HepG2 (cell line): Measurements from ENCODE around the gene SUDS3. TPM values are rescaled to one million over a fixed set of nuclear protein-coding genes. Genes with fewer than 3 reads are reported as not detected.
A peak's percentile ranks its signal among the peaks of the same experiment; 100 is the strongest.
"Not testable (repeated sequence)": the region's sequence is repeated elsewhere in the genome, so short reads cannot be mapped to it uniquely, and the experiment has no call there.

Experiments
- ATAC-seq: fragments of 200-7000 bp; cut with Tn5 transposase; 3 replicates; pipeline ENCODE4 v1.9.1; 2020; ENCODE audit warnings: mild to moderate bottlenecking, moderate library complexity
- BruUV-seq: library from RNA; stranded (reverse); fragments of 400-500 nt; replicated peaks from 2 replicates; lab custom pipeline; 2021; lab: Mats Ljungman, UMichigan
- CTCF ChIA-PET: fragments of 300-600 bp; formaldehyde crosslinking; extraction: SDS; loops from one replicate; lab custom pipeline; 2021; ENCODE audit warnings: low total read pairs, inconsistent platforms, low intra/inter-chr PET ratio; lab: Yijun Ruan, JAX
- POLR2A ChIA-PET: fragments of 350-600 bp; sonication (Branson Sonifier 250); formaldehyde crosslinking; loops from one replicate; lab custom pipeline; 2020; ENCODE audit warnings: antibody characterized with exemption, inconsistent platforms; lab: Yijun Ruan, JAX
- DNase-seq: peaks from one replicate; pipeline ENCODE4 v3.0.0-alpha.2; 2015; ENCODE audit warnings: low spot score
- FAIRE-seq: peaks from 3 replicates; lab custom pipeline; 2011; peaks lifted over from hg19 to GRCh38; lab: Jason Lieb, UNC
- H2AFZ ChIP-seq: one replicate; pipeline ENCODE4 v1.6.1; 2011; ENCODE audit warnings: low read length, inconsistent platforms
- H3K27ac ChIP-seq: fragments of 300-600 bp; 3 replicates; pipeline ENCODE4 v1.8.0; 2011; ENCODE audit warnings: mixed run types, mild to moderate bottlenecking, mixed read lengths, low read length, inconsistent platforms; ENCODE audit not compliant: insufficient read depth; ENCODE audit errors: extremely low read length
- H3K27me3 ChIP-seq, 2 experiments: fragments of 200-600 bp in 1 of 2; 2 replicates in 1 of 2; 3 replicates in 1 of 2; pipeline versions ENCODE4 v1.6.0 to v1.8.0; 2011; ENCODE audit warnings: low read length in 2 of 2, mild to moderate bottlenecking in 2 of 2, moderate library complexity in 2 of 2, inconsistent platforms in 1 of 2; ENCODE audit not compliant: insufficient read depth in 2 of 2, control insufficient read depth in 1 of 2
- H3K36me3 ChIP-seq, 2 experiments: fragments of 200-600 bp in 1 of 2; replicated peaks in 1 of 2; 2 replicates in 1 of 2; 3 replicates in 1 of 2; pipeline versions ENCODE4 v1.5.1 to v1.8.0; 2011; ENCODE audit warnings: low read length in 2 of 2, inconsistent platforms in 1 of 2; ENCODE audit not compliant: insufficient read depth in 2 of 2, control insufficient read depth in 1 of 2
- H3K4me1 ChIP-seq: 2 replicates; pipeline ENCODE4 v1.5.1; 2012; ENCODE audit warnings: low read length, inconsistent platforms; ENCODE audit not compliant: insufficient read depth
- H3K4me2 ChIP-seq: 2 replicates; pipeline ENCODE4 v1.6.0; 2011; ENCODE audit warnings: low read depth, low read length, inconsistent platforms
- H3K4me3 ChIP-seq, 3 experiments: fragments of 200-600 bp in 1 of 3; sonication (generic), shearing (Covaris generic) in 1 of 3; replicated peaks in 1 of 3; 2 replicates each; pipeline ENCODE4 v1.5.1; 2011 to 2016; ENCODE audit warnings: low read length in 3 of 3, inconsistent platforms in 2 of 3, low read depth in 2 of 3, mild to moderate bottlenecking in 2 of 3, control low read depth in 1 of 3, mixed read lengths in 1 of 3; ENCODE audit not compliant: insufficient read depth in 1 of 3
- H3K79me2 ChIP-seq: one replicate; pipeline ENCODE4 v1.6.1; 2011; ENCODE audit warnings: low read length, inconsistent platforms; ENCODE audit not compliant: insufficient read depth
- H3K9ac ChIP-seq: 2 replicates; pipeline ENCODE4 v1.6.0; 2011; ENCODE audit warnings: mild to moderate bottlenecking, low read depth, low read length, inconsistent platforms; ENCODE audit not compliant: insufficient read depth
- H3K9me3 ChIP-seq: 2 replicates; pipeline ENCODE4 v1.5.1; 2012; ENCODE audit warnings: mild to moderate bottlenecking, low read length
- H4K20me1 ChIP-seq: 2 replicates; pipeline ENCODE4 v1.6.0; 2011; ENCODE audit warnings: inconsistent platforms, mild to moderate bottlenecking, low read length, moderate library complexity; ENCODE audit not compliant: insufficient read depth
- HOXA3 ChIP-seq: sonication (generic); formaldehyde crosslinking; IDR thresholded peaks from 2 replicates; pipeline ENCODE4 v1.5.0; 2020; ENCODE audit warnings: missing genetic modification reagents
- MBNL3 ChIP-seq: fragments of 250-450 bp; sonication (Bioruptor Pico); conservative IDR thresholded peaks from 2 replicates; pipeline ENCODE4 v1.8.0; 2022; ENCODE audit warnings: mild to moderate bottlenecking, inconsistent platforms
- MED8 ChIP-seq: sonication (generic); formaldehyde crosslinking; IDR thresholded peaks from 2 replicates; pipeline ENCODE4 v1.8.1; 2023; ENCODE audit warnings: mild to moderate bottlenecking, missing genetic modification reagents; ENCODE audit not compliant: insufficient replicate concordance
- MIER2 ChIP-seq: IDR thresholded peaks from 2 replicates; pipeline ENCODE4 v1.6.1; 2016; ENCODE audit warnings: missing biosample characterization, missing genetic modification reagents
- MYC ChIP-seq: sonication (generic); formaldehyde crosslinking; IDR thresholded peaks from 2 replicates; pipeline ENCODE4 v1.9.0; 2021; ENCODE audit warnings: missing genetic modification reagents, borderline replicate concordance
- PHF8 ChIP-seq: sonication (generic); formaldehyde crosslinking; IDR thresholded peaks from 2 replicates; pipeline ENCODE4 v1.5.0; 2020; ENCODE audit warnings: missing genetic modification reagents
- RBAK ChIP-seq: sonication (generic); formaldehyde crosslinking; IDR thresholded peaks from 2 replicates; pipeline ENCODE4 v1.5.1; 2020; ENCODE audit warnings: mild to moderate bottlenecking, missing genetic modification reagents
- ZIK1 ChIP-seq: sonication (generic); formaldehyde crosslinking; IDR thresholded peaks from 2 replicates; pipeline ENCODE4 v1.5.0; 2020; ENCODE audit warnings: mild to moderate bottlenecking, low read depth, missing genetic modification reagents, borderline replicate concordance
- ZNF431 ChIP-seq: sonication (generic); formaldehyde crosslinking; IDR thresholded peaks from 2 replicates; pipeline ENCODE4 v1.9.0; 2022; ENCODE audit warnings: missing genetic modification reagents, low read depth, mild to moderate bottlenecking, borderline replicate concordance
- ZNF589 ChIP-seq: sonication (generic); formaldehyde crosslinking; conservative IDR thresholded peaks from 2 replicates; pipeline ENCODE4 v1.8.0; 2022; ENCODE audit warnings: mild to moderate bottlenecking, moderate library complexity, missing genetic modification reagents
- ZNF703 ChIP-seq: sonication (generic); formaldehyde crosslinking; IDR thresholded peaks from 2 replicates; pipeline ENCODE4 v1.5.1; 2020; ENCODE audit warnings: missing genetic modification reagents, mild to moderate bottlenecking, moderate library complexity, borderline replicate concordance
- WGBS: methylation state at CpG from one replicate; pipeline ENCODE4 v1.1.6; 2017; ENCODE audit warnings: low lambda C conversion rate; 5-methylcytosine and 5-hydroxymethylcytosine counted together
- in situ Hi-C: cut with HindIII; loops from 2 replicates; pipeline ENCODE4 v1.10.0; 2017; ENCODE audit warnings: low pct_unique_long_range_greater_than_20kb; ENCODE audit not compliant: extremely low pct_ligation_motif_present
- intact Hi-C: fragments of 100-400 bp; cut with micrococcal nuclease; formaldehyde crosslinking; loops from one replicate; pipeline ENCODE4 v1.10.0; 2022; ENCODE audit not compliant: unreplicated experiment
- polyA plus RNA-seq, 8 experiments: library from polyadenylated mRNA; depleted of rRNA in 3 of 8; stranded (reverse) in 7 of 8; unstranded in 1 of 8; fragments of >200 nt; fragmentation: Illumina TruSeq in 4 of 8; extraction: Trizol in 4 of 8; gene quantifications; 2 replicates each; pipeline versions ENCODE4 v1.2.1 to v1.2.3, GENCODE V29; 2011 to 2016; ENCODE audit warnings: low read depth in 4 of 8, missing spikeins in 1 of 8, mixed read lengths in 1 of 8; ENCODE audit not compliant: insufficient read depth in 1 of 8
- total RNA-seq, 5 experiments: library from RNA; depleted of rRNA; stranded (reverse); fragments of >200 nt; fragmentation: Illumina TruSeq; extraction: Trizol; gene quantifications; 2 replicates each; pipeline ENCODE4 v1.2.3, GENCODE V29; 2016; ENCODE audit warnings: low read depth in 1 of 5
- TF ChIP-seq, protein P1 (sequence below): sonication (generic); formaldehyde crosslinking; IDR thresholded peaks from 2 replicates; pipeline ENCODE4 v1.8.0; 2022; ENCODE audit warnings: mild to moderate bottlenecking, missing genetic modification reagents, borderline replicate concordance
- TF ChIP-seq, protein P2 (sequence below): sonication (generic); formaldehyde crosslinking; IDR thresholded peaks from 2 replicates; pipeline ENCODE4 v1.4.0; 2020; ENCODE audit warnings: mild to moderate bottlenecking, low read depth, missing genetic modification reagents

SUDS3 gene
- total and polyA plus RNA-seq, 2 of the 13 experiments (the other 11 are each of a cell fraction or from before 2014, with no cell fraction given), result 20.2 to 33.1 TPM

DNA sequence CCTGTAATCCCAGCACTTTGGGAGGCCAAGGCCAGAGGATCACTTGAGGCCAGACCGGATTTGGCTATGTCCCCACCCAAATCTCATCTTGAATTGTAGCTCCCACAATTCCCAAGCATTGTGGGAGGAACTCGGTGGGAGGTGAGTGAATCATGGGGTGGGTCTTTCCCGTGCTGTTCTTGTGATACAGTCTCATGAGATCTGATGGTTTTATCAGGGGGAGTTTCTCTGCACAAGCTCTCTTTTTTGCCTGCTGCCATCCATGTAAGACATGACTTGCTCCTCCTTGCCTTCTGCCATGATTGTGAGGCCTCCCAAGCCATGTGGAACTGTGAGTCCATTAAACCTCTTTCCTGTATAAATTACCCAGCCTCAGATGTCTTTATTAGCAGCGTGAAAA lies 21.9 kb upstream of the SUDS3 start:
- H3K27ac ChIP-seq, in situ Hi-C loops, H3K9ac ChIP-seq, BruUV-seq, H3K9me3 ChIP-seq, H3K27me3 ChIP-seq, ATAC-seq, H3K4me3 ChIP-seq, intact Hi-C loops, CTCF ChIA-PET, DNase-seq, H3K36me3 ChIP-seq, H3K79me2 ChIP-seq, FAIRE-seq, H3K4me2 ChIP-seq, H2AFZ ChIP-seq, H4K20me1 ChIP-seq: not testable (repeated sequence)
- WGBS, result 84% methylated on average over 4 of the region's 4 CpGs
- TF ChIP-seq, protein P1, sequence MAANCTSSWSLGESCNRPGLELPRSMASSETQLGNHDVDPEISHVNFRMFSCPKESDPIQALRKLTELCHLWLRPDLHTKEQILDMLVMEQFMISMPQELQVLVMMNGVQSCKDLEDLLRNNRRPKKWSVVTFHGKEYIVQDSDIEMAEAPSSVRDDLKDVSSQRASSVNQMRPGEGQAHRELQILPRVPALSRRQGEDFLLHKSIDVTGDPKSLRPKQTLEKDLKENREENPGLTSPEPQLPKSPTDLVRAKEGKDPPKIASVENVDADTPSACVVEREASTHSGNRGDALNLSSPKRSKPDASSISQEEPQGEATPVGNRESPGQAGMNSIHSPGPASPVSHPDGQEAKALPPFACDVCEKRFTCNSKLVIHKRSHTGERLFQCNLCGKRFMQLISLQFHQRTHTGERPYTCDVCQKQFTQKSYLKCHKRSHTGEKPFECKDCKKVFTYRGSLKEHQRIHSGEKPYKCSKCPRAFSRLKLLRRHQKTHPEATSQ (CRISPR knock-in tag), result peak; percentile 42; the same call in 1 of the 2 replicates
- peak; percentile 95; the same call in 1 of the 2 replicates for TF ChIP-seq ZNF431
- peaks cover 54% of the 10 kb centered on the region for H3K4me1 ChIP-seq
- POLR2A ChIA-PET, result interaction anchor here (0.6 kb wide), 1 partner anchor 21 kb away, joined by 3 read pairs; the partner anchor contains the start of gene SUDS3

DNA sequence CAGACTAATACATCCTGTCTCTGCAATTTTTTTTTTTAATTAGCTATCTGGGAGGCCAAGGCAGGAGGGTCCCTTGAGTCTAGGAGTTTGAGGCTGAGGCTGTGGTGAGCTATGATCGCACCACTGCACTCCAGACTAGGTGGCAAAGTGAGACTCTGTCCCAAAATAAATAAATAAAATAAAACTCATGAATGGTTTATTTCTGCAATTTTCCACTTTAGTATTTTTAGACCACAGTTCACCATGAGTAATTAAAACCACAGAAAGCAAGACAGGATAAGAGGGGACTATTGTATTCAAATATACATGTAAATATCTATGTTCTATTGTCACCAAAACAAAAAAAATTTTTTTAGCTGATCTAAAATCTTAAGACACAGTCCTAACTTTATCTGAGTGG lies 21.5 kb upstream of the SUDS3 start:
- intact Hi-C loops, result no loop called here
- Histone ChIP-seq H3K4me1 (peaks cover 54% of the 10 kb centered on the region), H3K27ac (no peak overlapping the region), H4K20me1 (0 out of 2 replicates have a peak, but pooled peaks cover 7% of the 10 kb centered on the region), H2AFZ (no peak overlapping the region), H3K4me3 (no peak overlapping the region), H3K4me2 (no peak overlapping the region), H3K79me2 (no peaks in the 10 kb centered on the region), H3K27me3 (no peaks in the 10 kb centered on the region), H3K36me3 (no peaks in the 10 kb centered on the region), H3K9ac (no peak overlapping the region)
- DNase-seq (no peak), ATAC-seq (no peak), FAIRE-seq (no peak)
- CTCF ChIA-PET, result no interaction called here
- no TSS peak for BruUV-seq
- in situ Hi-C loops, result no loop called here
- TF ChIP-seq HOXA3 (CRISPR knock-in tag) (no peak), MBNL3 (CRISPR knock-in tag) (no peak), MED8 (no peak), PHF8 (CRISPR knock-in tag) (no peak), ZNF703 (no peak), ZNF589 (CRISPR knock-in tag) (no peak), MYC (CRISPR knock-in tag) (no peak), MIER2 (CRISPR knock-in tag) (no peak), ZIK1 (CRISPR knock-in tag) (no peak), RBAK (CRISPR knock-in tag) (no peak)
- TF ChIP-seq, protein P2, sequence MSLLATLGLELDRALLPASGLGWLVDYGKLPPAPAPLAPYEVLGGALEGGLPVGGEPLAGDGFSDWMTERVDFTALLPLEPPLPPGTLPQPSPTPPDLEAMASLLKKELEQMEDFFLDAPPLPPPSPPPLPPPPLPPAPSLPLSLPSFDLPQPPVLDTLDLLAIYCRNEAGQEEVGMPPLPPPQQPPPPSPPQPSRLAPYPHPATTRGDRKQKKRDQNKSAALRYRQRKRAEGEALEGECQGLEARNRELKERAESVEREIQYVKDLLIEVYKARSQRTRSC (CRISPR knock-in tag), result no peak
- TF ChIP-seq, all 625 proteins: peak for 0
- POLR2A ChIA-PET, result no interaction called here
- peaks cover 5% of the 10 kb centered on the region; the same call in 1 of the 2 replicates for H3K9me3 ChIP-seq
- WGBS, result 100% methylated on average over 1 of the region's 1 CpG
